GDM1 (cell line): ENCODE results near the gene TRPV6.

Experiments
- DNase-seq: peaks from one replicate; lab custom pipeline; 2025; lab: John Stamatoyannopoulos, UW

Gene TRPV6

DNA sequence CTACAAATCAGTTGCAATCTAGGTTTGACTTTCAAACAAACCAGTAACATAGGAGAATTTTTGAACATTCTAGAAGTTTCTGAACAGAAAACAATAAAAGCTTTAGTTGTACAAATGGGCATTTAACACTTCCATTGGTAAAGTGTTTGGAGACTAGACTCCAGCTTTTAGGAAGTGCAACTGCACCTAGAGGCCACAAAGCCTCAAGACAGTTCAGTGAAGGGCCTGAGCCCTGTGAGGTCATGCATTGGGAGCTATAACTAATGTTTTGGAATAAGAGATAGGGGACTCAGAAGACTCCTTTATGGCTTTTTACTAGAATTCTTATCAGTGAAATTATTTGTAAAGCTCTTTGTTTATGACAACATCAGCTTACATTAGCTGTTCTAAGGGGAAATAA, 33.6 kb downstream of the TRPV6 start:
- DNase-seq = no peak

DNA sequence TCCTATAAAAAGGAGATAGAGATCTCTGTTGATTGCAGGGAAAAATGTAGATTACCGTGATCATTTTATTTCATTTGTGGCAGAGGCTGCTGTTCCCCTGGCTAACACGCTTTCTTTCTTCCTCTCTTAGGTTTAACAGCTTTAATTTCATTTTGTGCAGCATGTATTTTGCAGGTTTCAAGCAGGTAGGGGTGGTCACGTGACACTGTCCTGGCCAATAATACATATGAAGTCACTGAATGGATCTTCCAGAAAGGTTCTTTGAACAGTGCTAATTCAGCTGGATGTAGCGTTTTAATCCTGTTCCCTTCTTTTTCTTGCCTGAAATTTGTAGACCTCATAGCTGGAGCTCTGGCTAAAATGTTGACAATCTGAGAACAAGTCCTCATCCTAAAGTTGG, 34.3 kb downstream of the TRPV6 start:
- DNase-seq = no peak

GRCh38 chr7:142847353-142847752, 38.2 kb downstream of the TRPV6 start:
- no peak for DNase-seq

GRCh38 chr7:142842251-142842766, 43.2 kb downstream of the TRPV6 start:
- DNase-seq = no peak

GRCh38 chr7:142838461-142839213, 46.9 kb downstream of the TRPV6 start:
- DNase-seq = no peak

GRCh38 chr7:142836426-142836825, 49.1 kb downstream of the TRPV6 start:
- DNase-seq = no peak

DNA sequence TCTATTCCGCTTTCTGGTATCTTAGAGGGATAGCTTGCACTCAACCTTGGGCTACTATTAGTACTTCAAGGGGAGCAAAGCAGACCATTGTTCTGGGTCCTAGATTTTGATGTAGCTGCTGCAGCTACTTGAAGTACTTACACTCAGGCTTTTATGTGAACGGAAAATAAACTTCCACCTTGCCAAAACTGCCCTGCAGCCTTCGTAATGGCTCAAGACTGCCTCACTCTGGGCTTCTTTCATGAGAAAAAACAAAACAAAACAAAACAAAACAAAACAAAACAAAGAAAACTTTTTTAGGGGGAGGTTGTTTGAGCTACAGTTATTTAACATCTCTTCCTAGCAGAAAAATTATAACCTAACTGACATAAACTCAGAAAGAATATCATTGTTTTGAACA, 50.1 kb downstream of the TRPV6 start:
- DNase-seq = no peak

DNA sequence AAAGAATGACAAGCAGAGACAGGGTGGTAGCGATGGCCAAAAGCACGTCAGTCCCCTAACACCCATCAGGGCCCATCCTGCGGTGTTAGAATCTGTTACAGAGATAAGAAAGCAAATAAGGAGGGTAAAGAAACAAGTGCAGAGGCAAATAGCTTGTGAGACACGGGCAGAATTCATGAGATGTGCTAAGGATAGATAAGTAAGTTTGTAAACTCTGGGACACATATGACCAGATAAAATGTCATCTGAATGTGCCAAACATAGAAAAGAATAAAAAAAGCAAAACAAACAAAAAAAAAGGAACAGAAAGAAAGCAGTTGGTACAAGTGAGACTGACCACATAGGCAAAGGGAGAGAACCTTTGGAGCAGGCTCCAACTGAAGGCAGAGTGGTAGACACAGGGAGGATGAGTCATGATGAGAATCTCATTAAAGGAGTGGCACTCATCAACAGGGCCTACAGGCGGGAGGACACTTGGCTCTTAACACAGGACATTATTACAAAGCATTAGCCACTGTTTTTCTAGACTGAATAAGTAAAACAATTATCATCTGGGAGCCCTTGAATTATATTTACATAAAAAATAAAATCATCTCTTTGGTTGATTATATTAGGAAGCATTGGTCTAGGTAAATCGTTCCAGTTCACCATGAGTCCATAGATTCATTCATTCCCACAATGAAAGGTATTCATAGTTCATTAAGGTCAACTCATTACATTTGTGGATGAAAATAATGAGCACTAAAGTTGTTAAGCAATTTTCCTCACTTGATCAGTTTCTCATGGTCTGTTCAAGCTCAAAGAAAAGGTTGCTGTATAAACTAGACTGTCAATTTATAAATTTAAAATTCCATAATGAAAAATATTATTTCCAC, 52.1 kb downstream of the TRPV6 start:
- no peak for DNase-seq

DNA sequence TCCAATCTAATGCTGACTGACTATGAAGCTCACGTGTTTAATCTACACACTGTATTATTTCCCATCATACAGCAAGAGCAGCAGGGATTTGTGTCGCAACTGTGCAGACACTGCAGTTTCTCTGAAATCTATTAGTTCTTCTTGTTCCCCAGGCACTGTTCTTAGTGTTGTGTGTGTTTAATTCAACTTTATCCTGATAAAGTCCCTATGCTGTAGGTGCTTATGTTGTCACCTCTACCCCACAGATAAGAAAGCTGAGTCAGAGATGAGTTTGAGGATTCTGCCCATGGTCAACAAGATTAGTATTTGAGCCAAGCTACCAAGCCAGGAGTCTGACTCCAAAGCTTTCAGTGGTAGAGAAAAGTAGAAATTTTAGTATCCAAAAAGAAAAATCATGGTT, 53.1 kb downstream of the TRPV6 start:
- DNase-seq = no peak

DNA sequence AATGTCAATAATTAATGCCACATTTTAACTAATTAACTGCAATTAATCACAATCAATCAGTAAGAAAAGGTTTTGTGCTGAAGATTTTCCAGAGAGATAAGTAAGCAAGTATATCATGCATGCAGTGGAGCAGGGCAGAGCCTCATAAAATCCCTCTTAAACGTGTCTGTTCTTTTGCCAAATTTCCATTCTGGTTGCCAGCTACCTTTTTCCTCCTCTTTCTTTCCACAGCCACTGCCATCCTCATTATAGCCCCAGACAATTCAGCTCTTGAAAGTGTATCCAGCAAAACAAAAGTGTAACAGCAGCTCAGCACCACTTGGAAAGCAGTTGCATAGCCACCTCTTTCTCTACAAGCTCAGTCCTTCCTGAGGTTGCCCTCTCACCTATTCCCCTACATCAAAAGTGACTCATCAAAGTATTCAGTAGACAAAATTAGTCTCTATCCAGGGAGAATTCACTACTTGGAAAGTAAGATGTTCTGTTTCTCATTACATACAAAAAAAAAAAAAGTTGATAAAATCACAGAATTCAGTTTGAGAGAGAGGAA, 57.5 kb downstream of the TRPV6 start:
- DNase-seq = no peak

DNA sequence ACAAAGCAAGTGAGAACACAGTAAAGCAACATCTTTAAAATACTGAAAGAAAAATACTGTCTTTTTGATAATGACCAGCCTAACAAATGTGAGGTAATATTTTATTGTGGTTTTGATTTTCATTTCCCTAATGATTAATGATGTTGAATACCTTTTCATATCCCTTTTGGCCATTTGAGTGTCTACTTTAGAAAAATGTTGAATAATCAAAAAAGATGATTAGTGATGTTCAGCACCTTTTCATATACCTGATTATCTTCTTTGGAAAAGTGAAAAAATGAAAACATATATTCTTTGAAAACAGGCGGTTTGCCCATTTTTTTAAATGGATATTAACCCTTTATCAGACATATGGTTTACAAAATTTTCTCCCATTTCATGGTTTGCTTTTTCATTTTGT, 62.8 kb downstream of the TRPV6 start:
- no peak for DNase-seq
